B cell (primary cell): ENCODE results near the gene DLX1. TPM values are rescaled to one million over a fixed set of nuclear protein-coding genes. Genes with fewer than 3 reads are reported as not detected.

Source experiments
- polyA plus RNA-seq: library from polyadenylated mRNA; depleted of rRNA; stranded (reverse); fragments of >200 nt; gene quantifications from 2 replicates; pipeline ENCODE4 v1.2.3, GENCODE V29; 2012
- total RNA-seq, 2 donors: library from RNA; stranded (reverse); fragments of 120-200 nt in 1 of 2; gene quantifications; 1 replicate in 1 of 2; 2 replicates in 1 of 2; pipeline versions ENCODE4 v1.2.3 to v1.2.4, GENCODE V29; 2013 to 2022

The DLX1 gene
- total and polyA plus RNA-seq, 2 donors (not counting 1 experiment from before 2014, with no cell fraction given) = not detected

Other genes with a start within 250 kb of the DLX1 start
- gene SLC25A12, start 191.3 kb upstream of the DLX1 start, total RNA-seq = 19.6 and 21.0 TPM in 2 replicates
- 8.9 and 10.0 TPM in 2 replicates for gene SLC25A12, start 191.3 kb upstream of the DLX1 start, polyA plus RNA-seq
- gene HAT1, start 163.0 kb upstream of the DLX1 start, total RNA-seq = 25.1 and 26.9 TPM in 2 replicates
- gene HAT1, start 163.0 kb upstream of the DLX1 start, polyA plus RNA-seq = 12.0 and 16.2 TPM in 2 replicates
- gene METAP1D, start 85.6 kb upstream of the DLX1 start, total RNA-seq = 8.2 and 8.9 TPM in 2 replicates
- gene METAP1D, start 85.6 kb upstream of the DLX1 start, polyA plus RNA-seq = 7.8 and 9.8 TPM in 2 replicates
- 0.52 and 0.61 TPM in 2 replicates for gene DLX2, start 17.4 kb downstream of the DLX1 start, total RNA-seq
- 0.04 and 0.13 TPM in 2 replicates for gene DLX2, start 17.4 kb downstream of the DLX1 start, polyA plus RNA-seq